Activated CD4-positive, CD25-positive, alpha-beta regulatory T cell treated with anti-CD3 and anti-CD28 coated beads, Interleukin-2, amount 50 U/mL, for 24 hours (primary cell): Measurements from ENCODE around the gene TCP1.
"Not testable (repeated sequence)": the region's sequence is repeated elsewhere in the genome, so short reads cannot be mapped to it uniquely, and the experiment has no call there.

Experiments
- ATAC-seq, 2 donors: fragments of 150-1000 bp; cut with Tn5 transposase; one replicate each; pipeline ENCODE4 v1.10.0; 2021; ENCODE audit warnings: mild to moderate bottlenecking in 1 of 2, moderate library complexity in 1 of 2

The TCP1 gene

GRCh38 chr6:159816775-159817174, 27.4 kb upstream of the TCP1 start:
- not testable (repeated sequence) for ATAC-seq

GRCh38 chr6:159815410-159815809, 26.0 kb upstream of the TCP1 start:
- ATAC-seq: no peak

- no peak for ATAC-seq
Observed at GRCh38 chr6:159813781-159814180, 24.4 kb upstream of the TCP1 start.

- ATAC-seq: no peak
Observed at GRCh38 chr6:159809149-159809548, 19.7 kb upstream of the TCP1 start.

- ATAC-seq: no peak
Observed at GRCh38 chr6:159808647-159809046, 19.2 kb upstream of the TCP1 start.

GRCh38 chr6:159807150-159807858, 17.9 kb upstream of the TCP1 start:
- no peak for ATAC-seq

GRCh38 chr6:159806021-159806458, 16.6 kb upstream of the TCP1 start:
- ATAC-seq: no peak

GRCh38 chr6:159805440-159806020, 16.1 kb upstream of the TCP1 start:
- no peak for ATAC-seq

GRCh38 chr6:159804504-159804903, 15.1 kb upstream of the TCP1 start:
- no peak for ATAC-seq

GRCh38 chr6:159801935-159802334, 12.5 kb upstream of the TCP1 start:
- no peak for ATAC-seq

- no peak for ATAC-seq
Observed at GRCh38 chr6:159800141-159800865, 10.9 kb upstream of the TCP1 start, which contains the start of gene PNLDC1. PNLDC1 (plus strand) TSS chr6:159800276; CDS start chr6:159800308, 32 bp downstream.

- ATAC-seq: no peak
Observed at GRCh38 chr6:159797554-159797953, 8.2 kb upstream of the TCP1 start.

- ATAC-seq: not testable (repeated sequence)
Observed at GRCh38 chr6:159794976-159795375, 5.6 kb upstream of the TCP1 start.

- ATAC-seq: no peak
Observed at GRCh38 chr6:159790956-159791598, 1.7 kb upstream of the TCP1 start.

GRCh38 chr6:159790149-159790955, 950 bp upstream of the TCP1 start, which contains the start of gene MRPL18:
MRPL18 (plus strand) TSS chr6:159790467; CDS start chr6:159790588, 121 bp downstream.
- peak; percentile 86 to 88 for ATAC-seq

- no peak for ATAC-seq
Observed at GRCh38 chr6:159788753-159789376, 537 bp downstream of the TCP1 start.

- no peak for ATAC-seq
Observed at GRCh38 chr6:159788276-159788675, 1.1 kb downstream of the TCP1 start.

GRCh38 chr6:159778542-159779103, 10.8 kb downstream of the TCP1 start:
- ATAC-seq: no peak

- no peak for ATAC-seq
Observed at GRCh38 chr6:159778131-159778530, 11.3 kb downstream of the TCP1 start.

- ATAC-seq: no peak
Observed at GRCh38 chr6:159777240-159777904, 12.0 kb downstream of the TCP1 start.

- no peak for ATAC-seq
Observed at GRCh38 chr6:159772196-159772595, 17.2 kb downstream of the TCP1 start.
